NCI-H146 treated with DMSO at 0.1 percent for 48 hours (cell line): ENCODE results near the gene FBLN5.
"Not testable (repeated sequence)": the region's sequence is repeated elsewhere in the genome, so short reads cannot be mapped to it uniquely, and the experiment has no call there.

ENCODE experiments used
- DNase-seq: peaks from one replicate; lab custom pipeline; 2025; ENCODE audit not compliant: unreplicated experiment; lab: John Stamatoyannopoulos, UW

FBLN5 gene

GRCh38 chr14:91886961-91887360, 60.5 kb downstream of the FBLN5 start:
- DNase-seq = no peak

- DNase-seq = no peak
Measured at GRCh38 chr14:91885839-91886238, 61.7 kb downstream of the FBLN5 start.

DNA sequence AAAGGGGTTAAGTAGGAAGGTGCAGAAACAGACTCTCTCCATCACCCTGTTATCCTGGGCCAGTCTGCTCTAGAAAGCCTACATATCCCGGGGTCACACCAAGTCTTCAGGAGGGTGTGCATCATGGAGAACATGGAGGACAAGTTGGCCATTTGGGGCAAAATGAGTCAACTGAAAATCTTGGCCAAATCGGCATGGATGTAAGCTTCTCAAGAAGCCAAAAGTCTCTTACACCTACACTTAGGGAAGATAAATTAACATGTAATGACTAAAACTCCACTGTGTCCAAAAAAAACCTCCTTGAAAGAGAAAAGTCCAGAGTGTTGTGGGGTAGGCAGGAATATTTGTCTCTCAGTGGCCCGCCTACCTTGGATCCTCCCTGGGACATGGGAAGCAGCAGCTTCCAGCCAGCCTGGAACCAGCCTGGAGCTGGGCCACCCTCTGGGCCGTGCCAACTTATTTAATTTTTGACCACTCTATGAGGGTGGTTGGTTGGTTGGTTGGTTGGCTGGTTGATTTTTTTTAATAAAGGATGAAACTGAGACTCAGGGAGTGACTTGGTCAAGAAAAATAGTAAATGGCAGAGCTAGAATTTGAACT, 62.3 kb downstream of the FBLN5 start:
- no peak for DNase-seq

DNA sequence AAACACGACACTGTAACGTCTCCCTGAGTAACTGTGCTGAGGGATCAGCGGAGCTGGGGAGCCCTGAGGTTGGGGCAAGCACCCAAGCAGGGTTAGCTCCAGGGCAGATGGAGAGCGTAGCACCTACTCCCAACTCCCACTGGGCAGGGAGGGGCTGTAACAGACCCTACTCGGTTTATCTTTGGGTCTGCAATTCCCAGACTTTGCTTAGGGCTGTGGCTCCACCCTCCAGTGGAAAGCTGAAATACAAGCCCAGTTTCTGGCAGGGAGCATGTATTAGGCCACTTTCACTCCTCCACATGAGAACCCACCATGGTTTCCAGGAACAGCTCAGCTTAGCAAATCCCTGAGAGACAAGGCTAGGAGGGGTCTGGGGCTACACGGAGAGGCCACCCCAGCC, 62.8 kb downstream of the FBLN5 start:
- DNase-seq = no peak

GRCh38 chr14:91883753-91884152, 63.7 kb downstream of the FBLN5 start:
- no peak for DNase-seq

DNA sequence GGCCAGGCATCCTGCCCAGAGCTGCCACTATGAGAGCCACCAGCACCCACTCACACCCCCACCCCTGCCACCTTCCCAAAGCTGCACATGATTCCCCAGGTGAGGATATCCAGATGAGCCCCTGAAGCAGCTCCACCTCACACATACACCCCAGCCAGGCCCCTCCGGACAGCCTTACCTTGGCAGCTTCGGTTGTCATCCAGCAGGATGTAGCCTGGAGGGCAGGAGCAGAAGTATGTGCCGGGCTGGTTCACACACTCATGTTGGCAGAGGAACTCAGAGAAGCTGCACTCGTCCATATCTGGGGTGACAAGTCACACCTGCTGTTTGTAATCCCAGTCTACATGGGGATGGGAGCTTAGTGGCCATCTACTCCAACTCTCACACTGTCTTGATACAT, 64.7 kb downstream of the FBLN5 start:
- DNase-seq = no peak

GRCh38 chr14:91882369-91882768, 65.1 kb downstream of the FBLN5 start:
- no peak for DNase-seq

DNA sequence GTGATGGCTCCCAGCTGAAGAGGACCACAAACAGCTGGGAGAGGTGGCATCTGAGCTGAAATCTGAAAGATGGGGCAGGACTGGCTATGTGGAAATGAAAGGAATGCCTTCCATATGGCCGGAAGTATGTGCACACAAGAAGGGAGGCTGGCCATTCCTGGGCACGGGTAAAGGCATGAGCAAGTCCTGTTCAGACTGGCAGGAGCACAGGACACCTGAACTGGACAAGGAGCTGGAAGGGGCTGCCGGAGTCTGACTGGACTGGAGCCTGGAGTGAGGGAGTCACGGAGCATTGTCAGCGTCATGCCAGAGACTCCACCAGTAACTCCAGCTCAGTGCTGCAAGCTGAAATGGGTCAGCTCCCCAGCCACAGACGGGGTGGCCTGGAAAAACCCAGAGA, 68.3 kb downstream of the FBLN5 start:
- no peak for DNase-seq

GRCh38 chr14:91878274-91878673, 69.2 kb downstream of the FBLN5 start:
- no peak for DNase-seq

DNA sequence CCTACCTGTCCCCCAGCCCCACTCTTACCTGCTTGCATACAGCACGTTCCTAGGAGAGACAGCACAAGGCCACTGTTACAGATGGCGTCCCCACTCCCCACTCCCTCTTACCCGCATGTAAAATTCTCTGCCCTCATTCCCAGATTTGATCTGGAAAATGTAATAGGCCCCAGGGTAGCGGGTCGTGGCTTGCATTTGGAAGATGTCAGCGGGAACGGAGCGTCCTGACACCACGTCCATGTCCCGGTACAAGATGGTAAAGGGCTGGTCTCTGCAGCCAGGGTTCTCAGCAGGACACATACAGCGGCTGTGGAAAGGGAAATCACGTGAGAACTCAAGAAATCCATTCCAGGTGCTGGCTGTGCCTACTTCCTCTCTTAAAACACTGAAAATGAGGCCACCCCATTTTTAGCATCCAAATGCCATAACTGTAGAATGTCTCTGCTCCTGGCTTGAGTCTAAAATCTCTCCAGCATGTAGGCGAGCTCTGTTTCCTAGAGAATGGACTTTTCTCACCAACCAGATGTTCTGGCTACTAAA, 70.0 kb downstream of the FBLN5 start:
- DNase-seq = no peak

DNA sequence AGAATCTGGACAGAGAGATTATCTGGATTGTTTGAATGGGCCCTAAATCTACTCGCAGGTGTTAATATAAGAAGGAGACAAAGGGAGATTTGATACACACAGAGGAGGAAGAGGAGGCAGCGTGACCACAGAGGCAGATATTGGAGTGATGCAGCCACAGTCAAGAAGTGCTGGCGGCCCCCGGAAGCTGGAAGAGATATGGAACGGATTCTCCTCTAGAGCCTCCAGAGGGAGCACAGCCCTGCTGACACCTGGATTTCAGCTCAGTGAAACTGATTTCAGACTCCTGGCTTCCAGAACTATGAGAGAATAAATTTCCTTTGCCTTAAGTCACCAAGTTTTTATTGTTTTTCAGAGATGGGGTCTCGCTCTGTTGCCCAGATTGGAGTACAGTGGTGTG, 71.0 kb downstream of the FBLN5 start:
- no peak for DNase-seq

DNA sequence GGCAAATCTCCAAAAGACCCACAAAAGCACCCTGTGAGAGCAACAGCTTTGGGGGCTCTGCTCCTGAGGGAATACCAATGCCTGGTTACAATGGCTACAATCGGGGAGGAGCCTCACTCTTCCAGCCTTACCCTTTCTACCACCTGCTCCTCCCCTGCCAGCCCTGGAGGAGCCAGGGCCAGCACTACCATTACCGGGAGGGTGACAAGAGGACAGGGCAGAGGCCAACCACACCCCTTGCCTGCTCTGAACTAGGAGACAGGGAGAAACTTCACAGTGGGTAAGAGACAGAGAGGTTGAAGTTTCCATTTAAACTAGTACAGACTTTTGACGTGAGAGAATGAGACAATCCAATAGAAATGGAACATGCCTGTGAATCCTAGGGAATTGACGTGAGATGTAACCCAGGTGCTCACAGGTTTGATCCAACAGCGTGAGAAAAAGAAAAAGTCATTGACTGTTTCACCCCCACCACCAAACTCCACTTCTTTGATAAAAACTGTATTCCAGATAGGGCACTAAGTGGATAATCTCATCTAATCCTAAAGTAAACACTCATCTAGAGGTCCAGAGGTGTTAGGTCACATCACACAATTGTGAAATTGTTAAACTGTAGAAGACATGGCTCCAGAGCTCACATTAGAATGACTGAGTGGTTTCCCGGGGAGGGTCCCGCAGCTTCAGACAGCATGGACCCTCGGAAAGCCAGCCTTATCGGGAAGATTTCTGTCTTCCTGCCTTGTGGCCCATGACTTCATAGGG, 71.8 kb downstream of the FBLN5 start:
- no peak for DNase-seq

- DNase-seq = no peak
Measured at GRCh38 chr14:91873471-91874415, 73.8 kb downstream of the FBLN5 start.

- DNase-seq = no peak
Measured at GRCh38 chr14:91872517-91873470, 74.7 kb downstream of the FBLN5 start.

- DNase-seq = no peak
Measured at GRCh38 chr14:91872011-91872501, 75.4 kb downstream of the FBLN5 start.

- DNase-seq = not testable (repeated sequence)
Measured at GRCh38 chr14:91871401-91871800, 76.1 kb downstream of the FBLN5 start.

GRCh38 chr14:91870890-91871289, 76.6 kb downstream of the FBLN5 start:
- DNase-seq = no peak

DNA sequence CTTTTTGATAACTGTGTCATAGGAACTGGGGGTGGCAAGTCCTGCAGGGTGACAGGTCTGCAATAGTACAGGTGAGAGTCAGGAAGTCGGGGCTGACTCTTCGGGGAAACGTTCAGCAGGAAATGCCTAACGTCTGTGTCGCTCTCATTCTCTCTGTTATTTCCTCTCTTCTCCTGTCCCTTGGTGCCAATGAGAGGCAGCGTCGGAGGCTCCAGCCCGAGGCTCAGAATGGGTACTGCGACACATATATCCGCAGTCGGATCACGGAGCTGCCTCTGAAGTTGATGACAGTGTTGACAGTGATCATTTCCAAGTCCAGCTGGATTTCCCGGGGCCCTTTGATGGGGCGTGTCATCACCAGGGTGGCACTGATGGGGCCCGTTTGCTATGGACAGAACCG, 77.5 kb downstream of the FBLN5 start:
- DNase-seq = no peak

DNA sequence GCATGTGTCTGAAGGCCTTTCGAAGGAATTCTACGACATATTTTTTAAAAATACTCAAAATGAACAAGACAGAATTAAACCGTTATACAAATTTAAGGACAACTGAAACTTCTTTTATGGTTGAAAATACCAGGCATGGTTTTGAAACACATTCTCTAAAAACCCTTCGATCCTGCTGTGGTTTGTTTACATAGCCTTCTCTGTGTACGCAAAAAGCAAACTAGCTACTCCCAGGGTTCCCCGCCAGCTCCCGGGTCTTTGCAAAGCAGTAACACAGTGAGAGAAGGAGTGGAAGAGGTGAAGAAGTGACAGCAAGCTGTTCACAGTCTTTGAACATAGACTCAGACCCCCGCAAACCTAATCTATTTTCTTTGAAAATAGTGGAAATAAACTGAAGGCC, 77.9 kb downstream of the FBLN5 start:
- DNase-seq = no peak

- DNase-seq = no peak
Measured at GRCh38 chr14:91867316-91867988, 80.0 kb downstream of the FBLN5 start, which contains the start of gene TC2N. TC2N (minus strand) TSS chr14:91867536; CDS start chr14:91813769, 53,767 bp downstream.
